ENCODE data around the gene ATG7.
"Not testable (repeated sequence)": the region's sequence is repeated elsewhere in the genome, so short reads cannot be mapped to it uniquely, and the experiment has no call there.

The ATG7 gene

GRCh38 chr3:11457135-11457534 lies 184.9 kb downstream of the ATG7 start:
- peaks cover 4% of the 10 kb centered on the region for H3K4me1 ChIP-seq
- H3K9me3 ChIP-seq (ENCODE audit: control insufficient read depth, low read length) = no peaks in the 10 kb centered on the region
- no peak overlapping the region for H3K4me2 ChIP-seq (ENCODE audit: low read length)
- H3K27ac ChIP-seq = no peak overlapping the region
- H2AFZ ChIP-seq = no peak overlapping the region
- no peak for TF ChIP-seq CTCF (IDR thresholded peaks at IDR 0.05)
- no peaks in the 10 kb centered on the region for H3K27me3 ChIP-seq (ENCODE audit: control insufficient read depth, insufficient read depth, low read length)
- H3K36me3 ChIP-seq (ENCODE audit: control insufficient read depth, insufficient read depth, low read length) = no peaks in the 10 kb centered on the region
- H3K9ac ChIP-seq = no peak overlapping the region
- H3K79me2 ChIP-seq = no peaks in the 10 kb centered on the region
- no peak overlapping the region for H3K4me3 ChIP-seq (ENCODE audit: low read depth, low read length)

- Histone ChIP-seq H2AFZ (no peak overlapping the region), H3K4me3 (ENCODE audit: low read depth, low read length) (no peak overlapping the region), H3K27ac (no peak overlapping the region), H3K4me2 (ENCODE audit: low read length) (no peak overlapping the region), H3K9me3 (ENCODE audit: control insufficient read depth, low read length) (no peaks in the 10 kb centered on the region), H3K36me3 (ENCODE audit: control insufficient read depth, insufficient read depth, low read length) (no peaks in the 10 kb centered on the region), H3K9ac (no peak overlapping the region), H3K4me1 (peaks cover 4% of the 10 kb centered on the region), H3K79me2 (no peaks in the 10 kb centered on the region), H3K27me3 (ENCODE audit: control insufficient read depth, insufficient read depth, low read length) (no peaks in the 10 kb centered on the region)
- TF ChIP-seq CTCF (IDR thresholded peaks at IDR 0.05) = no peak
Observed at GRCh38 chr3:11459186-11459824, 187.1 kb downstream of the ATG7 start.

- no peak for TF ChIP-seq CTCF (IDR thresholded peaks at IDR 0.05)
- no peaks in the 10 kb centered on the region for H3K36me3 ChIP-seq (ENCODE audit: control insufficient read depth, insufficient read depth, low read length)
- no peaks in the 10 kb centered on the region for H3K79me2 ChIP-seq
- peaks cover 4% of the 10 kb centered on the region for H3K4me1 ChIP-seq
- no peak overlapping the region for H3K9ac ChIP-seq
- H3K27ac ChIP-seq = no peak overlapping the region
- no peaks in the 10 kb centered on the region for H3K27me3 ChIP-seq (ENCODE audit: control insufficient read depth, insufficient read depth, low read length)
- no peak overlapping the region for H3K4me3 ChIP-seq (ENCODE audit: low read depth, low read length)
- no peak overlapping the region for H3K4me2 ChIP-seq (ENCODE audit: low read length)
- H3K9me3 ChIP-seq (ENCODE audit: control insufficient read depth, low read length) = no peaks in the 10 kb centered on the region
- H2AFZ ChIP-seq = no peak overlapping the region
Observed at GRCh38 chr3:11461226-11461625, 189.0 kb downstream of the ATG7 start.

GRCh38 chr3:11462673-11463072 lies 190.5 kb downstream of the ATG7 start:
- not testable (repeated sequence) for H3K9ac ChIP-seq; H3K4me1 ChIP-seq; H3K4me2 ChIP-seq (ENCODE audit: low read length); H3K36me3 ChIP-seq (ENCODE audit: control insufficient read depth, insufficient read depth, low read length); H3K79me2 ChIP-seq; H3K27ac ChIP-seq; H2AFZ ChIP-seq; H3K9me3 ChIP-seq (ENCODE audit: control insufficient read depth, low read length); H3K27me3 ChIP-seq (ENCODE audit: control insufficient read depth, insufficient read depth, low read length); H3K4me3 ChIP-seq (ENCODE audit: low read depth, low read length)

- no peak overlapping the region for H3K9ac ChIP-seq
- no peaks in the 10 kb centered on the region for H3K79me2 ChIP-seq
- H3K27me3 ChIP-seq (ENCODE audit: control insufficient read depth, insufficient read depth, low read length) = no peaks in the 10 kb centered on the region
- H3K4me2 ChIP-seq (ENCODE audit: low read length) = no peak overlapping the region
- H3K4me3 ChIP-seq (ENCODE audit: low read depth, low read length) = no peak overlapping the region
- H3K27ac ChIP-seq = no peak overlapping the region
- no peak for TF ChIP-seq CTCF (IDR thresholded peaks at IDR 0.05)
- peaks cover 4% of the 10 kb centered on the region for H3K4me1 ChIP-seq
- H3K36me3 ChIP-seq (ENCODE audit: control insufficient read depth, insufficient read depth, low read length) = no peaks in the 10 kb centered on the region
- H2AFZ ChIP-seq = no peak overlapping the region
- no peaks in the 10 kb centered on the region for H3K9me3 ChIP-seq (ENCODE audit: control insufficient read depth, low read length)
Observed at GRCh38 chr3:11463591-11463990, 191.4 kb downstream of the ATG7 start.

Data from parathyroid adenoma (tissue), 2 donors.